AG09309 (cell line): ENCODE measurements around the gene CFAP43.

ENCODE experiments used
- DNase-seq: peaks from one replicate; pipeline ENCODE4 v3.0.0-alpha.2; 2010; ENCODE audit warnings: low read depth
- H3K4me3 ChIP-seq: 2 replicates; pipeline ENCODE4 v1.5.1; 2011; ENCODE audit warnings: mild to moderate bottlenecking, low read depth, low read length, moderate library complexity; ENCODE audit not compliant: control insufficient read depth
- TF ChIP-seq, protein P1 (sequence below): IDR thresholded peaks from 2 replicates; pipeline ENCODE4 v1.5.1; 2011; ENCODE audit warnings: mild to moderate bottlenecking, low read depth, low read length, inconsistent platforms; ENCODE audit not compliant: insufficient read depth, control insufficient read depth; ENCODE audit errors: missing control alignments

CFAP43 gene

DNA sequence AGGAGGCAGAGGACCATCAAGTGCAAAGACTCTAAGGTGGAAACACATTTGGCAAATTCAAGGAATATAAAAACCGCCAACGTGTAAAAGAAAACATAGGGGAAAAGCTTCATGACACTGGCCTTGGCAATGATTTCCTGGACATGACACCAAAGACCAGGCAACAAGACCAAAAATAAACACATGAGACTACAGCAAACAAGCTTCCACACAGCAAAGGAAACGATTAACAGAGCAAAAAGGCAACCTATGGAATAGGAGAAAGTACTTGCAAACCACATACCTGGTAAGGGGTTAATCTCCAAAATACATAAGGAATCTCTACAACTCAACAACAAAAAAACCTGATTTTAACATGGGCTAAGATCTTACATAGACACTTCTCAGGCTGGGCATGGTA is 26.0 kb upstream of the CFAP43 start:
- no peak for DNase-seq
- no peak overlapping the region for H3K4me3 ChIP-seq
- TF ChIP-seq, protein P1, sequence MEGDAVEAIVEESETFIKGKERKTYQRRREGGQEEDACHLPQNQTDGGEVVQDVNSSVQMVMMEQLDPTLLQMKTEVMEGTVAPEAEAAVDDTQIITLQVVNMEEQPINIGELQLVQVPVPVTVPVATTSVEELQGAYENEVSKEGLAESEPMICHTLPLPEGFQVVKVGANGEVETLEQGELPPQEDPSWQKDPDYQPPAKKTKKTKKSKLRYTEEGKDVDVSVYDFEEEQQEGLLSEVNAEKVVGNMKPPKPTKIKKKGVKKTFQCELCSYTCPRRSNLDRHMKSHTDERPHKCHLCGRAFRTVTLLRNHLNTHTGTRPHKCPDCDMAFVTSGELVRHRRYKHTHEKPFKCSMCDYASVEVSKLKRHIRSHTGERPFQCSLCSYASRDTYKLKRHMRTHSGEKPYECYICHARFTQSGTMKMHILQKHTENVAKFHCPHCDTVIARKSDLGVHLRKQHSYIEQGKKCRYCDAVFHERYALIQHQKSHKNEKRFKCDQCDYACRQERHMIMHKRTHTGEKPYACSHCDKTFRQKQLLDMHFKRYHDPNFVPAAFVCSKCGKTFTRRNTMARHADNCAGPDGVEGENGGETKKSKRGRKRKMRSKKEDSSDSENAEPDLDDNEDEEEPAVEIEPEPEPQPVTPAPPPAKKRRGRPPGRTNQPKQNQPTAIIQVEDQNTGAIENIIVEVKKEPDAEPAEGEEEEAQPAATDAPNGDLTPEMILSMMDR = no peak

DNA sequence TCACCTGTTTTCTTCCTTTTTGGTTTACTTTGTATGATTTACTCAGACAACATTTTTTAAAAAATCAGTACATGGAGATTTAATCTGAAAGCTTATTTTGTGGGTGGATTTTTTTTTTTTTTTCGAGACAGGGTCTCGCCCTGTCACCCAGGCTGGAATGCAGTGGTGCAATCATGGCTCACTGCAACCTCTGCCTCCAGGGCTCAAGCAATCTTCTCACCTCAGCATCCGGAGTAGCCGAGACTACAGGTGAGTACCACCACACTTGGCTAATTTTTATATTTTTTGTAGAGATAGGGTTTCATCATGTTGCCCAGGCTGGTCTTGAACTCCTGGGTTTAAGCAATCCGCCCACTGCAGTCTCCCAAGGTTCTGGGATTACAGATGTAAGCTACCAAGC is 25.1 kb upstream of the CFAP43 start:
- TF ChIP-seq, protein P1 = no peak
- no peak for DNase-seq
- H3K4me3 ChIP-seq = no peak overlapping the region

DNA sequence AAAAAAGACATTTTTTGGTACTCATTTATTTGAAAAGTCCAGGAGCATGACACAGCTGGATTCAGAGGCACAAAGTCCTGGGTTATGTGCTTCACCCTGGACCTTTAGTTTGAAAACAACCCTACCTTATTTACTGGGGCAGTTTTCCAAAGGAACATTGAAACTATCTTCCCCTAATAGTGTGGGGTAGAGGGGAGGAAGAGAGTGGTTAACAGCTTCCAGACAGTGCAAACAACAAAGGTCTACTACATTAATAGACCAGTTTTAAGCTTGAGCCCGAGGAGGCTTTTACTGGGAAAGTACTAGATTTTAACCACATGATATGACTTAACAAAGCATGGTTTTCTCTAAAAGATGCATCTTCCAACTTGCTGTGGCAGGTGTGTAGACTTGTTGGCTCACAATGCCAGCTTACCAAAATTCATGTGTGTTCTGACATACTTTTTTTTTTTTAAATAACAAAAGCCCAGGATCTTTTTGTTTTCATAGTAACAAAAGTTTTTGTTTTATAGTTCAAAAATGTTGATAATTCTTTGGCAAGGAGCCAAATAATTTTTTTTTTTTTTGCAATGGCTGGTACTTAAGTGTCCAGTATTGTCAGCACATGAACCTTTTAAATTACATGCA is 24.3 kb upstream of the CFAP43 start:
- no peak for DNase-seq
- H3K4me3 ChIP-seq = peak overlapping the region; percentile 89
- TF ChIP-seq, protein P1 = no peak

DNA sequence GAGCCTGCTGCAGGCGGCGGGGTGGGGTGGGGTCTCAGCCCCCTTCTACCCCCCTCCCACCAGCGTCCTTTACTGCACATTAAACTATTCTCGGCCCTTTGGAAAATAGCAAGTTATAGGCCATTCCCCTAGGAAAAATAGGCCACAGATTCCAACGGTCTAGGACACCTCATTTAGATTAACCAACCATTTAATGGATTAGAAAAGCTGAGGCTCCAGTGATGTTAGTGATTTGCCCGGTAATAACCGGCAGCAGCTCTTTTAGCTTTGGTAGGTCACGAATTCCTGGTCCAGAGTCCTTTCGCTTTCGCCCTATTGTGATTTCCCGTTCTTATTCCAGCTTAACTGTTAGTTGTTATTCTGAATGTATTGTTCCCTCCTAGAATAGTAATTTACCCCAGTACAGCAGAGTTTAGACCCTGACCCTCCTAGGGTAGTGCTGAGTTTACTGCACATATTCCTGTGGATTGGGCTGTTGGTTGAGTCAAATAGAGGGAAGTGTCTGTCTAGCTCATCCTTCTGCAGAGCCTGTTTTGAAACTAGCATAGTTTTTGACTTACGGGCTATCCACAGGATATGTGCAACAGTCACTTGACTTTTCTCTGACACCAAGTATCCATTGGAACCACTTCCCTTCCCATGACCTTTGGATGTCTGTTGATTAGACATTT is 23.3 kb upstream of the CFAP43 start:
- TF ChIP-seq, protein P1 = no peak
- DNase-seq = no peak
- H3K4me3 ChIP-seq = peak overlapping the region; percentile 89

DNA sequence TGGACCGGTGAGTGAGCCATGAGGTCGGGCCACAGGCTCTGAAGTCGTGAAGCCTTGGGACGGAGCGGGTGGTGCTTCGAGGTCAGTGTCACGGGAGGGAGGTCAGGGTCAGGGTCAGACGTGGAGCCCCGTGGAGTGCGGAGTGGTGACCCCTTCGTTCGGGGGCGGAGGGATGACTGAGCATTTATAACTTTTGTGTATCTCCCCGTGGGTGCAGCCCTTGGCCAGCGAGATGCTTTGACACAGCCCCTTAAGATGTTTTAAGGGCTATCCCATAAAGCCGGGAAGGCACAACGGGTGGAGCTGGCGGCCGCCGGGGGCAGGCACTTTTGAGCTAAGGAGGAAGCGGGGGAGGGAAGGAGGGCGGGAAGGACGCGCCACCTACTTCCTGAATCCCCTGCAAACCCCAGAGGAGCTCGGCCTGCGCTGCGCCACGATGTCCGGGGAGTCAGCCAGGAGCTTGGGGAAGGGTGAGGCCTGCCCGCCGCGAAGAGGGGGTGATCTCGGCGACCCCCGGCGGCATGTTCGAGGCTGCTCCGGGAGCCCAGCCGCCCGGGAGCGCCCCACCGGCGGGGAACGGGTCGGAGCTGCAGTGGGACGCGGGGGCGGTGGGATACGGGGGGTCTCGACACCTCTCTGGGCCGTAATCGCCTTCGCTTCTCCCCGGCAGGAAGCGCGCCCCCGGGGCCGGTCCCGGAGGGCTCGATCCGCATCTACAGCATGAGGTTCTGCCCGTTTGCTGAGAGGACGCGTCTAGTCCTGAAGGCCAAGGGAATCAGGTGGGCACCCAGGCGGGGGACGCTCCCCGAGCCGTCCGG is 22.5 kb upstream of the CFAP43 start, which contains the start of gene GSTO1:
Gene GSTO1, plus strand, starts transcription at position 400 of the 818 bp plus-strand sequence. Its CDS starts 37 bp downstream, at position 437.
- no peak for DNase-seq
- TF ChIP-seq, protein P1 = peak; percentile 11
- peak within 1 kb of the TSS; percentile 89 for H3K4me3 ChIP-seq

DNA sequence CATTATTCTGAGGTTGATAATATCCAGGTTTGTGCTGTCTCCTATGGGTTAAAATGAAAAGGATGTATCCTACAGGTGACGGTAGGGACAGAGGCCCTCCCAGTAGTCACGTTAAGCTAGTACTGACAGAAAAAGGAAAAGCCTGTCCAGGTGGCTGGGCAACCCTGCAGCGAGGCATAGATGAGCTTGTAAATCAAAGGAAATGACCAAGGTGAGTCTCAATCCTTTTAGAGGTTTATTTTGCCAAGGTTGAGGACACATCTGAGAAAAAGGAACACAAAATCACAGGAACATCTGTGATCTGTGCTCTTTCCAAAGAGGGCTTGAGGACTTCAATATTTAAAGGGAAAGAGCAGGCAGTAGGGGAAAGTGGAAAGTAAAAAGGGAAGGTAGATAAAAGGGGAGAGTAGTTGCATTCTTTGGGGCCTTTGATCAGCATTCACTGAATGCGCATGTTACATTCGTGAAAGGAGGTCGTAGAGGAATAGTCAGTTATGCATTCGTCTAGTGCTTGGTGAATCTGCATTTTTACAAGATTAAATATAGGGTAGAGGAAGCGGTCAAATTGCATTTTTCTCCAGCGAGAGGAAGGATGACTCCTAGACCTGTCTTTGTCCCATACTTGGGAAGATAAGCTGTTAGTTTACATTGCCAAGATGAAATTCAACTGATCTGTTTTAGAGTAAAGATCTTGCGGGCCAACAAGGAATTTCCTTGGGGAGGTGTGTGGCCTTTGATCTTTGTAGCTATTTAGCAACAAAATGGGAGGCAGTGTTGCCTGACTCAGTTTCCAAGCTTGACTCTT is 21.6 kb upstream of the CFAP43 start:
- peak overlapping the region; percentile 89 for H3K4me3 ChIP-seq

More for the DNA sequence above, 21.6 kb upstream of the CFAP43 start:
- DNase-seq = no peak
- TF ChIP-seq, protein P1 = no peak
